Gastrocnemius medialis (tissue), 4 donors: Measurements from ENCODE around the gene TAAR8. TPM values are rescaled to one million over a fixed set of nuclear protein-coding genes. Genes with fewer than 3 reads are reported as not detected.

Experiments used
- ATAC-seq, 2 donors: fragments of 150-250 bp; one replicate each; pipeline ENCODE4 v1.9.1; 2016
- DNase-seq, 2 donors: peaks; one replicate each; pipeline ENCODE4 v3.0.0-alpha.2; 2019
- H3K27ac ChIP-seq, 4 donors: fragments of 200-600 bp; sonication (generic); 1 replicate in 1 of 4; 2 replicates in 3 of 4; pipeline ENCODE4 v1.5.1; 2016 to 2018; ENCODE audit warnings: mild to moderate bottlenecking in 2 of 4, moderate library complexity in 1 of 4
- H3K27me3 ChIP-seq, 3 donors: fragments of 200-600 bp; sonication (generic) in 2 of 3; 1 replicate in 1 of 3; 2 replicates in 2 of 3; pipeline versions ENCODE4 v1.5.1 to v1.6.0; 2016 to 2019; ENCODE audit warnings: mild to moderate bottlenecking in 1 of 3, moderate library complexity in 1 of 3
- H3K36me3 ChIP-seq, 2 donors: fragments of 200-600 bp; sonication (generic) in 1 of 2; one replicate each; pipeline ENCODE4 v1.5.1; 2017 to 2018
- H3K4me1 ChIP-seq, 2 donors: fragments of 200-600 bp; sonication (generic) in 1 of 2; one replicate each; pipeline ENCODE4 v1.5.1; 2016 to 2017; ENCODE audit warnings: mild to moderate bottlenecking in 2 of 2
- H3K4me3 ChIP-seq, 4 donors: fragments of 200-600 bp; sonication (generic) in 3 of 4; 1 replicate in 1 of 4; 2 replicates in 3 of 4; pipeline ENCODE4 v1.5.1; 2016 to 2019; ENCODE audit warnings: mild to moderate bottlenecking in 2 of 4
- H3K9me3 ChIP-seq, 3 donors: fragments of 200-600 bp; sonication (generic) in 2 of 3; 1 replicate in 1 of 3; 2 replicates in 2 of 3; pipeline ENCODE4 v1.5.1; 2016 to 2019
- POLR2A ChIP-seq, 2 donors: fragments of 450-650 bp; IDR thresholded peaks; one replicate each; pipeline ENCODE4 v1.6.1; 2017; ENCODE audit warnings: antibody characterized with exemption in 2 of 2, mild to moderate bottlenecking in 2 of 2, moderate library complexity in 2 of 2
- in situ Hi-C, 4 donors: fragments of 200-750 bp; cut with MboI; loops; one replicate each; pipeline versions ENCODE4 v1.15.0 to v1.8.0; 2017; ENCODE audit warnings: low sequenced_read_pairs in 4 of 4
- intact Hi-C: fragments of 100-400 bp; cut with DNase I; formaldehyde crosslinking; loops from one replicate; pipeline ENCODE4 v1.15.1; 2023; ENCODE audit warnings: low total_unique reads
- total RNA-seq, 4 donors: library from RNA; depleted of rRNA; stranded (reverse); fragments of >200 nt; gene quantifications; one replicate each; pipeline versions ENCODE4 v1.1.0 to v1.2.3, GENCODE V29; 2016
- TF ChIP-seq, protein P1 (sequence below), 5 experiments: fragments of 450-650 bp in 3 of 5; fragments of 200-600 bp in 2 of 5; sonication (generic) in 2 of 5; IDR thresholded peaks in 4 of 5; conservative IDR thresholded peaks in 1 of 5; 1 replicate in 4 of 5; 2 replicates in 1 of 5; pipeline ENCODE4 v1.5.1; 2016 to 2019; ENCODE audit warnings: antibody characterized with exemption in 5 of 5, mild to moderate bottlenecking in 3 of 5, moderate library complexity in 3 of 5

The TAAR8 gene
- total RNA-seq, 4 donors from 2014 or later = not detected

DNA sequence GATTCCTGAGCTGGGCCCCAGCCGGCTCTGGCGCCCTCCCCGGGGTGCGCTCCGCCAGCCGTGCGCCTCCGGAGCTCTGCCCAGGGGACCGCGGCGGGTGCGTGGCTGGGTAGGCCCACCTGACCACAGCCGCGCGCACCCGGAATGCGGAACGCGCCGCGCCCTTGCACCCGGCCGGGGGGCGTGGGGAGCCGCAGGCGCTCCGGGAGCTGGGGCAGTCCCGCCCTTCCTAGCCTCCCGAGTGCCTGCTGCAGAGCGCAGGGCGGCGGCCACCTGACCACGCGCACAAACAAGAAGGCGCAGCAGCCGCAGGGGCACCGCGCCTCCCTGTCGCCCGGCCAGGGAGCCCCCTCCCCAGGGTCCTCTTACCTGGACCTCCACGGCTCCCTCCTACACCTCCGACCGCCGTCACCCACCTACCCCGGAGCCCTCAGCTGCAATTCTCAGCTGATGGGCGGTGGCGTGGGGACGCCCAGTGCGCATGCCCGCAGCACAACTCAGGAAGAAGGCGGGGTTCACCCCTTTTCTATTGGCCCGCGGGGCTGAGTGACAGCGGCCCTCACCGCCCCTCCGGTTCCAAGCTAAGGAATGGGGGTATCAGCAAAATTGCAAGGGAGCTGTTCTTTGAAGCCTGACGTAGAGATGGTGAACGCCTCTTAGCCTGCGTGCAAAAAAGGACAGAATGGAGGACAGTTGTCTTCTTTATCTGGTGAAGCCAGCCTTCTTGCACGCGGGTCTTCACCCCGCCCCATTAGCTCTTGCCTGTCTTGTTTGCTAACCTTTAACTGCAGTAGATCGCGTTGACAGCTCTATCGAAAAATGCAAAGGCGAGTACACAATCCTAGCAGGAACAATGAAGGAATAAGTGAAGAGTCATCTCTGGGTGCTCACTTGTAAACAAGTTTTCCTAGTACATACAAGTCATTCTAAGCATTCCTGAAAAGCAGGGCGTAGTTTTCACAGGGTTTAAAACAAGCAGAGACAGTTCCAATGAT, 39.5 kb upstream of the TAAR8 start, which contains the start of gene STX7:
STX7 (minus strand) TSS at position 479 of the 995 bp plus-strand sequence. CDS start 9,586 bp downstream, outside the sequence.
- peak within 1 kb of the TSS; percentile 77 to 98 (median 88) for H3K4me3 ChIP-seq
- ATAC-seq = peak; percentile 96
- H3K4me1 ChIP-seq = peaks cover 15 to 21% of the 10 kb centered on the region in 2 donors
- H3K36me3 ChIP-seq = no peaks in the 10 kb centered on the region
- no peaks in the 10 kb centered on the region for H3K9me3 ChIP-seq
- H3K27me3 ChIP-seq = no peaks in the 10 kb centered on the region
- DNase-seq = peak; percentile 78 to 83
- peak within 1 kb of the TSS; percentile 85 to 96 (median 91) for H3K27ac ChIP-seq
- in situ Hi-C loops = loop anchor here in 2 of 4 donors (25.0 kb wide), 2 partner anchors 299 to 1049 kb away; partner anchors contain the start of gene RPS12 (in 1 of the 2)
- intact Hi-C loops = loop anchor here (10.0 kb wide), 1 partner anchor 1052 kb away; no protein-coding TSS in a partner anchor
- peak; percentile 73 to 79 for TF ChIP-seq POLR2A (IDR thresholded peaks at IDR 0.05)
- TF ChIP-seq, protein P1, sequence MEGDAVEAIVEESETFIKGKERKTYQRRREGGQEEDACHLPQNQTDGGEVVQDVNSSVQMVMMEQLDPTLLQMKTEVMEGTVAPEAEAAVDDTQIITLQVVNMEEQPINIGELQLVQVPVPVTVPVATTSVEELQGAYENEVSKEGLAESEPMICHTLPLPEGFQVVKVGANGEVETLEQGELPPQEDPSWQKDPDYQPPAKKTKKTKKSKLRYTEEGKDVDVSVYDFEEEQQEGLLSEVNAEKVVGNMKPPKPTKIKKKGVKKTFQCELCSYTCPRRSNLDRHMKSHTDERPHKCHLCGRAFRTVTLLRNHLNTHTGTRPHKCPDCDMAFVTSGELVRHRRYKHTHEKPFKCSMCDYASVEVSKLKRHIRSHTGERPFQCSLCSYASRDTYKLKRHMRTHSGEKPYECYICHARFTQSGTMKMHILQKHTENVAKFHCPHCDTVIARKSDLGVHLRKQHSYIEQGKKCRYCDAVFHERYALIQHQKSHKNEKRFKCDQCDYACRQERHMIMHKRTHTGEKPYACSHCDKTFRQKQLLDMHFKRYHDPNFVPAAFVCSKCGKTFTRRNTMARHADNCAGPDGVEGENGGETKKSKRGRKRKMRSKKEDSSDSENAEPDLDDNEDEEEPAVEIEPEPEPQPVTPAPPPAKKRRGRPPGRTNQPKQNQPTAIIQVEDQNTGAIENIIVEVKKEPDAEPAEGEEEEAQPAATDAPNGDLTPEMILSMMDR (IDR thresholded peaks at IDR 0.05 in 4 of 5, conservative IDR thresholded peaks at IDR 0.05 in 1 of 5) = no peak

DNA sequence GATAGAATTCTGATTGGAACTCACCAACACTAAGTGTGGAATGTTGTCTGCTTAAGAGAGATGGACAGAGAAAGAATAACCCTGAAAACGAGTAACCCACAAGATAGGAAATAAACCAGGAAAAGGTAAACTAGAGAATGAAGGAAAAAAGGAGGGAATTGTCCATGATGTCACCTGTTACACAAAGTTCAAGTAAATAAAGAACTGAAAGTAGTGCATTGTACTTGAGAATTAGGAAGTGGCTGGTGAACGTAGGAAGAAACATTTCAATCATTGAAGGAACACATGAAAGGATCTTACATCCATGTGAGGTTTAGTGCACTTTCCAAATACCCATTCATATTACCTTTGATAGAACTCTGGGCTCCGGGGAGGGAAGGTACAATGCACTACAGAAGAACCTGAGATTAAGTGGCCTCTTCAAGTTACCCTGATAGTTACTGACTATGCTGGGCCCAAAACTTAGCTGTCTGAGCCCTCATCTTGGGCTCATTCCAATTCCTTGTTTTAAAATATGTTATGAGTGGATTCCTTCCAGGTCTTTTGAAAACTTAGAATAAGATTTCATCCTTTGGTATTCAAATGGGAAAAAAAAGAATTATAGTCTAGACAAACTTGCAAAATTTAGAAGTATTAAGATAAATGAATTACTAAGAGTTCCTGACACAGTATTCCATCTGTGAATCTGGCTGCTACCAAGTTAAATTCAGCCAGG, 38.5 kb upstream of the TAAR8 start:
- no peak for DNase-seq
- ATAC-seq = no peak
- Histone ChIP-seq H3K4me3 (peak overlapping the region in 3 of 4 donors; percentile 77 to 93 (median 84)), H3K9me3 (no peaks in the 10 kb centered on the region), H3K27ac (peak overlapping the region in 2 of 4 donors; percentile 85 to 93), H3K4me1 (peaks cover 15 to 20% of the 10 kb centered on the region in 2 donors), H3K27me3 (no peaks in the 10 kb centered on the region), H3K36me3 (no peaks in the 10 kb centered on the region)
- in situ Hi-C loops (loop anchor here in 2 of 4 donors (25.0 kb wide), 2 partner anchors 298 to 1048 kb away; partner anchors contain the start of gene RPS12 (in 1 of the 2)), intact Hi-C loops (loop anchor here (10.0 kb wide), 1 partner anchor 1051 kb away; no protein-coding TSS in a partner anchor)
- TF ChIP-seq POLR2A (IDR thresholded peaks at IDR 0.05) = no peak
- TF ChIP-seq, protein P1 (IDR thresholded peaks at IDR 0.05 in 4 of 5, conservative IDR thresholded peaks at IDR 0.05 in 1 of 5) = no peak

DNA sequence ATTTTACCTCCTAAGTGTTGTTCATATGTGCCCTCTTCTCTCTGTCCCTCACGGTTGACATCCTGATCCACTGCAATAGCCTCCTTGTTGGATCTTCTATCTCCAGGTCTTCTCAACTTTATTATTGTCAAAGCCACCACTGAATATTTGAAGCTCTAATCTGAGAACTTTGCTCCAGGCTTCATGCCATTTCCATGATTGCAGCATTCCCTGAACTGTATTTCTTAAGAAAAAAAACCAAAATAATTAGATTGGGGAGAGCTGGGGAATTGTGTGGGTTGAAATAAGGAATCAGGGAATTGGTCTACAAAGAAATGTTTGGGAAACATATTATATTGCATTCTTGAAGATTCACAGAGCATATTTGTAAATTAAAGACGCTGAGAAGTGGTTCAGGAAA, 37.1 kb upstream of the TAAR8 start:
- no peak for DNase-seq
- TF ChIP-seq, protein P1 (IDR thresholded peaks at IDR 0.05 in 4 of 5, conservative IDR thresholded peaks at IDR 0.05 in 1 of 5) = no peak
- TF ChIP-seq POLR2A (IDR thresholded peaks at IDR 0.05) = no peak
- Histone ChIP-seq H3K4me1 (peaks cover 15 to 20% of the 10 kb centered on the region in 2 donors), H3K36me3 (no peaks in the 10 kb centered on the region), H3K27me3 (no peaks in the 10 kb centered on the region), H3K27ac (no peak overlapping the region), H3K9me3 (no peaks in the 10 kb centered on the region), H3K4me3 (no peak overlapping the region)
- intact Hi-C loops (loop anchor here (10.0 kb wide), 1 partner anchor 1049 kb away; no protein-coding TSS in a partner anchor), in situ Hi-C loops (loop anchor here in 2 of 4 donors (25.0 kb wide), 2 partner anchors 297 to 1047 kb away; partner anchors contain the start of gene RPS12 (in 1 of the 2))
- no peak for ATAC-seq

DNA sequence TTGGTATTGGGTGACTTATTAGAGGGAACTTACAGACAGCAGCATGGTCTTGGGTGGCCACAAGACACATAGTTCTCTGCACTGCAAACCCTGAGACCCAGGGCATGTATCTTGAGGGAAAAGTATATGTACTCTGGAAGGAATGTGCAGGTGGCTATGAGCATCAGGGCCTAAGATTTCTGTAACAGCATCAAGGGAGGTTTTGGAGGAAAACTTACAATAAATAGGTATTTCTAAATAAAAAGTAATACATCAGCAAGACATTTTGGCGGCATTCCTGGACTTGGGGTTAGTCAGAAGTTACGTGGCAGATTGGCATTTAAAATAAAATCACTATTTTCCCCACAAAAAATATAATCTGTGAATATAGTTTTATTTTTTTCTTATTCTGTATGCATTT, 31.5 kb upstream of the TAAR8 start:
- no peak for DNase-seq
- H3K9me3 ChIP-seq = no peaks in the 10 kb centered on the region
- TF ChIP-seq, protein P1 (IDR thresholded peaks at IDR 0.05 in 4 of 5, conservative IDR thresholded peaks at IDR 0.05 in 1 of 5) = no peak
- no peak for TF ChIP-seq POLR2A (IDR thresholded peaks at IDR 0.05)
- in situ Hi-C loops = loop anchor here in 2 of 4 donors (25.0 kb wide), 2 partner anchors 291 to 1041 kb away; partner anchors contain the start of gene RPS12 (in 1 of the 2)
- no peak overlapping the region for H3K4me3 ChIP-seq
- H3K27me3 ChIP-seq = no peaks in the 10 kb centered on the region
- H3K4me1 ChIP-seq = no peaks in the 10 kb centered on the region
- no peaks in the 10 kb centered on the region for H3K36me3 ChIP-seq
- no peak for ATAC-seq
- H3K27ac ChIP-seq = no peak overlapping the region
- intact Hi-C loops = no loop called here
